Transverse colon (tissue), 4 donors: ENCODE results near the gene AHI1. TPM values are rescaled to one million over a fixed set of nuclear protein-coding genes. Genes with fewer than 3 reads are reported as not detected.

Experiments used
- DNase-seq: peaks from one replicate; pipeline ENCODE4 v3.0.0-alpha.2; 2019
- H3K27ac ChIP-seq, 4 donors: fragments of 200-600 bp; sonication (generic); 2 replicates each; pipeline ENCODE4 v1.5.1; 2016 to 2018; ENCODE audit warnings: inconsistent platforms in 4 of 4
- H3K27me3 ChIP-seq: fragments of 200-600 bp; sonication (generic); 2 replicates; pipeline ENCODE4 v1.5.1; 2017; ENCODE audit warnings: inconsistent platforms
- H3K36me3 ChIP-seq, 4 donors: fragments of 200-600 bp; sonication (generic); 2 replicates each; pipeline ENCODE4 v1.5.1; 2017 to 2019; ENCODE audit warnings: inconsistent platforms in 4 of 4
- H3K4me1 ChIP-seq, 4 donors: fragments of 200-600 bp; sonication (generic); 2 replicates each; pipeline ENCODE4 v1.5.1; 2017 to 2020; ENCODE audit warnings: inconsistent platforms in 4 of 4
- H3K4me3 ChIP-seq, 4 donors: fragments of 200-600 bp; sonication (generic); 1 replicate in 1 of 4; 2 replicates in 3 of 4; pipeline versions ENCODE4 v1.5.1 to v1.6.1; 2017 to 2019; ENCODE audit warnings: inconsistent platforms in 4 of 4
- H3K9me3 ChIP-seq, 2 donors: fragments of 200-600 bp; sonication (generic); 2 replicates each; pipeline ENCODE4 v1.5.1; 2017 to 2019; ENCODE audit warnings: inconsistent platforms in 2 of 2
- CTCF ChIP-seq, 5 experiments: fragments of 200-600 bp in 3 of 5; fragments of 450-650 bp in 2 of 5; sonication (generic) in 3 of 5; IDR thresholded peaks; 1 replicate in 2 of 5; 2 replicates in 3 of 5; pipeline ENCODE4 v1.5.1; 2016 to 2017; ENCODE audit warnings: antibody characterized with exemption in 5 of 5, inconsistent platforms in 3 of 5, mild to moderate bottlenecking in 2 of 5, moderate library complexity in 1 of 5
- EP300 ChIP-seq: sonication (generic); formaldehyde crosslinking; IDR thresholded peaks from one replicate; pipeline ENCODE4 v1.6.1; 2017; ENCODE audit warnings: antibody characterized with exemption, low read depth
- POLR2A ChIP-seq: fragments of 450-650 bp; IDR thresholded peaks from one replicate; pipeline ENCODE4 v1.6.1; 2016; ENCODE audit warnings: antibody characterized with exemption, mild to moderate bottlenecking, moderate library complexity
- POLR2AphosphoS5 ChIP-seq, 3 donors: sonication (generic); formaldehyde crosslinking; IDR thresholded peaks; one replicate each; pipeline ENCODE4 v1.6.1; 2016; ENCODE audit warnings: antibody characterized with exemption in 3 of 3
- WGBS, 2 donors: methylation state at CpG; one replicate each; pipeline ENCODE4 v1.1.5; 2018; ENCODE audit warnings: low coverage in 1 of 2; 5-methylcytosine and 5-hydroxymethylcytosine counted together
- in situ Hi-C, 4 donors: fragments of 200-750 bp; cut with MboI; loops; one replicate each; pipeline versions ENCODE4 v1.15.0 to v1.15.1; 2017; ENCODE audit warnings: low sequenced_read_pairs in 3 of 4, low pct_ligation_motif_present in 1 of 4, low pct_unique_long_range_greater_than_20kb in 1 of 4
- intact Hi-C: fragments of 100-400 bp; cut with DNase I; formaldehyde crosslinking; loops from one replicate; pipeline ENCODE4 v1.15.1; 2023; ENCODE audit warnings: low total_unique reads
- total RNA-seq, 4 donors: library from RNA; depleted of rRNA; stranded (reverse); fragments of >200 nt; gene quantifications; one replicate each; pipeline ENCODE4 v1.1.0, GENCODE V29; 2016

The AHI1 gene
- total RNA-seq, 4 donors from 2014 or later, result 16.2 to 119 (median 34.2) TPM

- in situ Hi-C loops (loop anchor here in 1 of 4 donors (25.0 kb wide), 1 partner anchor 1057 kb away; the partner anchor contains the start of gene MAP7), intact Hi-C loops (loop anchor here (10.0 kb wide), 1 partner anchor 719 kb away; no protein-coding TSS in a partner anchor)
- Histone ChIP-seq H3K4me3 (no peak overlapping the region), H3K27me3 (no peaks in the 10 kb centered on the region), H3K36me3 (no peaks in the 10 kb centered on the region), H3K27ac (peak overlapping the region; percentile 62 to 74 (median 70)), H3K9me3 (no peaks in the 10 kb centered on the region), H3K4me1 (peaks cover 0 to 26% (median 9%) of the 10 kb centered on the region in 4 donors)
- TF ChIP-seq POLR2A (no peak), EP300 (no peak), CTCF (IDR thresholded peaks at IDR 0.05) (no peak), POLR2AphosphoS5 (IDR thresholded peaks at IDR 0.05) (no peak)
- WGBS, 2 donors, result 33 to 43% methylated on average over 1 of the region's 1 CpG
- no peak for DNase-seq
These were observed 8.1 kb upstream of the AHI1 start for GRCh38 chr6:135505648-135506047.

- H3K9me3 ChIP-seq, result no peaks in the 10 kb centered on the region
- no peaks in the 10 kb centered on the region for H3K36me3 ChIP-seq
- in situ Hi-C loops (loop anchor here in 1 of 4 donors (25.0 kb wide), 1 partner anchor 1057 kb away; the partner anchor contains the start of gene MAP7), intact Hi-C loops (loop anchor here (10.0 kb wide), 1 partner anchor 720 kb away; no protein-coding TSS in a partner anchor)
- H3K4me3 ChIP-seq, result no peak overlapping the region
- 45 to 67% methylated on average over 3 of the region's 3 CpGs for WGBS, 2 donors
- TF ChIP-seq POLR2AphosphoS5 (IDR thresholded peaks at IDR 0.05) (no peak), POLR2A (no peak), EP300 (no peak), CTCF (IDR thresholded peaks at IDR 0.05) (no peak)
- H3K27ac ChIP-seq, result peak overlapping the region; percentile 62 to 74 (median 70)
- no peak for DNase-seq
- peaks cover 0 to 26% (median 9%) of the 10 kb centered on the region in 4 donors for H3K4me1 ChIP-seq
- no peaks in the 10 kb centered on the region for H3K27me3 ChIP-seq
These were observed 7.7 kb upstream of the AHI1 start for GRCh38 chr6:135505222-135505621.

- in situ Hi-C loops, result loop anchor here in 1 of 4 donors (25.0 kb wide), 1 partner anchor 1058 kb away; the partner anchor contains the start of gene MAP7
- no peaks in the 10 kb centered on the region for H3K36me3 ChIP-seq
- H3K4me3 ChIP-seq, result no peak overlapping the region
- H3K27me3 ChIP-seq, result no peaks in the 10 kb centered on the region
- DNase-seq, result no peak
- H3K27ac ChIP-seq, result peak overlapping the region; percentile 62 to 74 (median 70)
- no peak for TF ChIP-seq POLR2A
- no peak for TF ChIP-seq POLR2AphosphoS5 (IDR thresholded peaks at IDR 0.05)
- no peak for TF ChIP-seq EP300
- TF ChIP-seq CTCF (IDR thresholded peaks at IDR 0.05), result no peak
- WGBS, 2 donors, result 59 to 75% methylated on average over 2 to 3 of the region's 3 CpGs
- H3K4me1 ChIP-seq, result peaks cover 0 to 26% (median 9%) of the 10 kb centered on the region in 4 donors
- H3K9me3 ChIP-seq, result no peaks in the 10 kb centered on the region
- intact Hi-C loops, result loop anchor here (10.0 kb wide), 1 partner anchor 720 kb away; no protein-coding TSS in a partner anchor
These were observed 7.2 kb upstream of the AHI1 start for GRCh38 chr6:135504734-135505133.

- Histone ChIP-seq H3K27ac (peak overlapping the region in 1 of 4 donors; percentile 73), H3K36me3 (no peaks in the 10 kb centered on the region), H3K4me1 (peaks cover 3 to 29% (median 10%) of the 10 kb centered on the region in 4 donors), H3K9me3 (no peaks in the 10 kb centered on the region), H3K4me3 (no peak overlapping the region), H3K27me3 (no peaks in the 10 kb centered on the region)
- whole genome bisulfite sequencing, 2 donors, result 86 to 92% methylated on average over 6 of the region's 6 CpGs
- in situ Hi-C loops (loop anchor here in 1 of 4 donors (25.0 kb wide), 1 partner anchor 1058 kb away; the partner anchor contains the start of gene MAP7), intact Hi-C loops (loop anchor here (10.0 kb wide), 1 partner anchor 721 kb away; no protein-coding TSS in a partner anchor)
- DNase-seq, result no peak
- TF ChIP-seq EP300 (no peak), POLR2AphosphoS5 (IDR thresholded peaks at IDR 0.05) (no peak), CTCF (IDR thresholded peaks at IDR 0.05) (no peak), POLR2A (no peak)
These were observed 6.3 kb upstream of the AHI1 start for GRCh38 chr6:135503703-135504475.
